GM12865 (cell line): ENCODE results near the gene RNF145.

Experiments used
- DNase-seq: peaks from one replicate; pipeline ENCODE4 v3.0.0; 2010; ENCODE audit warnings: low read depth
- H3K4me3 ChIP-seq: 2 replicates; pipeline ENCODE4 v1.5.1; 2011; ENCODE audit warnings: mild to moderate bottlenecking, low read depth, low read length, control low read depth
- TF ChIP-seq, protein P1 (sequence below): IDR thresholded peaks from 2 replicates; pipeline ENCODE4 v1.5.1; 2011; ENCODE audit warnings: low read length, control low read depth, low read depth, inconsistent platforms; ENCODE audit not compliant: insufficient read depth; ENCODE audit errors: missing control alignments

RNF145 gene

DNA sequence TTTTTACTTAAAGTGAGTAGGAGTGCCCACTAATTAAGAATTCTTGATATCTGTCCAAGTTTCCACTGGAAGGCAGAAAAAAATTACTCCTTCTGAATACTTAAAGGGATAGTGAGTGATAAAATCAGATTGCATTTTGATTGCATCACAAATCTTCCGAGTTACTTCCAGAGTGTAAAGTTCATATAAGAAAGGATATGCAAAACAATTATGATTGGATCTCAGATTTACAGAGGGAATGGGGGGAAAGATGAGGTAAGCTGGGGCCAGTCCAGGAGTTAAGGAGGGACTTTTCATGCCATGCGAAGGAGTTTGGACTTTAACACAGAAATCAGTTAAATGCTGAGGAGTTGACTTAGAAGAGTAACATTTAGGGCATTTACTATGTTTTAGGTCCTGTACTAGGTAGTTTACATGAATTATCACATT is 9.3 kb upstream of the RNF145 start:
- no peak for DNase-seq
- no peak overlapping the region for H3K4me3 ChIP-seq
- TF ChIP-seq, protein P1, sequence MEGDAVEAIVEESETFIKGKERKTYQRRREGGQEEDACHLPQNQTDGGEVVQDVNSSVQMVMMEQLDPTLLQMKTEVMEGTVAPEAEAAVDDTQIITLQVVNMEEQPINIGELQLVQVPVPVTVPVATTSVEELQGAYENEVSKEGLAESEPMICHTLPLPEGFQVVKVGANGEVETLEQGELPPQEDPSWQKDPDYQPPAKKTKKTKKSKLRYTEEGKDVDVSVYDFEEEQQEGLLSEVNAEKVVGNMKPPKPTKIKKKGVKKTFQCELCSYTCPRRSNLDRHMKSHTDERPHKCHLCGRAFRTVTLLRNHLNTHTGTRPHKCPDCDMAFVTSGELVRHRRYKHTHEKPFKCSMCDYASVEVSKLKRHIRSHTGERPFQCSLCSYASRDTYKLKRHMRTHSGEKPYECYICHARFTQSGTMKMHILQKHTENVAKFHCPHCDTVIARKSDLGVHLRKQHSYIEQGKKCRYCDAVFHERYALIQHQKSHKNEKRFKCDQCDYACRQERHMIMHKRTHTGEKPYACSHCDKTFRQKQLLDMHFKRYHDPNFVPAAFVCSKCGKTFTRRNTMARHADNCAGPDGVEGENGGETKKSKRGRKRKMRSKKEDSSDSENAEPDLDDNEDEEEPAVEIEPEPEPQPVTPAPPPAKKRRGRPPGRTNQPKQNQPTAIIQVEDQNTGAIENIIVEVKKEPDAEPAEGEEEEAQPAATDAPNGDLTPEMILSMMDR: no peak

DNA sequence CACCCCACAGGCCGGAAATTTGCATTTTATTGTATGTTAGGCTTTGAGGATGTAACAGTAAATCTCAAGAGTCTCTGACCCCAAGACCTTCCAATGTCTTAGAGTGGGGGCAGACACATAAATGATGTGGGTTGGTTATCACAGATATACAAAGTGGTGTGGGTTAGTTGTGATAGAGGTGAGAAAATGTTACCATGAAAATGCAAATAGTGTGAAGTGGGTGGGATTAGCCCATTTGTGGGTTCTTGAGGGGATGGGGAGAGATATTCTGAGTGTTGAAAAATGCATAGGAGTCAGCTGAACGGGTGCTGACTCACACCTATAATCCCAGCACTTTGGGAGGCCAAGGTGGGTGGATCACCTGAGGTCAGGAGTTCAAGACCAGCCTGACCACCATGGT is 7.9 kb upstream of the RNF145 start:
- no peak overlapping the region for H3K4me3 ChIP-seq
- DNase-seq: no peak
- TF ChIP-seq, protein P1: no peak

DNA sequence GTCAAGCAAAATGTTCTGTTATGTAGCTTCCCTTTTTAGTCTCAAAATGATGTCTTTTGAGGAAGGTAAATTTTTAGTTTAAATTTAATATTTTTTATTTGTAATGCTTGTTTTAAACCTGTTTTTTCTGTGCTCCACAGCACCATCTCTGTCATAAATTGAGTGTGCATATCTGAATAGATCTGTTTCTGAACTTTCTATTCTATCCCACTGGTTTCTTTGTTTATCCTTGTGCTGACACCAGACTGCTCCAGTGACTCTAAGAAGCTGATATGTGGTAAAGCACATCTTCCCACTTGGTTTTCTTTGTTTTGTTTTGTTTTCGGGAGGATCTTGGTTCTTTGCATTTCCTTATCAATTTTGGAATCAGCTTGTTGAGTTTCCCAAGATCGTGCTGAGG is 7.1 kb upstream of the RNF145 start:
- TF ChIP-seq, protein P1: no peak
- DNase-seq: no peak
- H3K4me3 ChIP-seq: no peak overlapping the region

DNA sequence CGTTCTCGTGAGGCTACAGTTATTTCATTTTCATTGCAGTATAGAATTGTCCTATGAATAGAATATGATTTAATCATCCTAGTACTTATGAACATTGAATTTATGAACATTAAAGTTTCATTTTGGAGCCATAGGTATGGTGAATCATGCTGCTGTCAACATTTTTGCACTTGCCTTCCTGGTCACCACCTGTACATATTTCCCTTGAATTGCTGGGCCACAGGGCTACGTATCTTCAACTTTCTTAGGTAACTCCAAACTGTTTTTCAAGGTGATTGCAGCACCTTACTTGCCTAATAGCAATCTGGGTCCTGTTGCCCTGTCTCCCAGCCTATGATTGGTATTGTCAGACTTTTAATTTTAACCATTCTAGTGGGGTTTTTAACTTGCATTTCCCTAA is 6.5 kb upstream of the RNF145 start:
- TF ChIP-seq, protein P1: no peak
- no peak for DNase-seq
- no peak overlapping the region for H3K4me3 ChIP-seq

DNA sequence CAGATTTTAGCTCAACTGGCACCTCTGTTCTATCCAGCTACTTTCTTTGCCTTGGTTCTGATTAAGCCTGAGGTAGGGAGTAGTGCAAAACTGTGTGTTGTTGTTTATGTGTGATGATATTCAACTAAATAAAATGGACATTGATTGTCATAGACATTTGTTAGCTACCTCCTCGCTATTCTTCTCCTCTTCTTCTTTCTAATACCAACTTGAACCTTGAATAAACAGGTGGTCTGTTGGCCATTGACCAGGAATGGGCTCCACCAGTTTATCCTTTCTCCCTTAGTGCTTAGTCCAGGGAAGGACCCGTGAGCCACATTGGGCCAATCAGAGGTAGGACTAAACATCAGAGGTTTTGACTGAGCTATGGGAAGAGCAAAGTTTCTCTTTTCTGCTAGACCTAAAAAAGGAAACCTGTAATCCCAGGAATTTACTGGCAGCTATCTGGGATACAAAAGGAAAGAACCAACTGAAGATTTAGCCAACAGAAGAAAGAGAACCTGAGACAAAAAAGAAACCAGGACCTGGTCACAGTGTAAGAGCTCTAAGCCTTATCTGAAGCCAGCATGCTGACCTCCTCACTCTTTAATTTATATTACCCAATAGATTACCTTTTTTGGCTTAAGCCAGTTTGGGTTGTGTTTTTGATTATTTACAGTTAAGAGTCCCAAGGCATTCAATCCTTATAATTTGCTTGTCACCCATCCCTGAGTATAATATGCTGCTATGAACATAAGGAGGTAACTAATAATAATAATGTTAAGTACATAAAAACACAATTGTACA is 5.3 kb upstream of the RNF145 start:
- no peak overlapping the region for H3K4me3 ChIP-seq
- TF ChIP-seq, protein P1: no peak
- no peak for DNase-seq

DNA sequence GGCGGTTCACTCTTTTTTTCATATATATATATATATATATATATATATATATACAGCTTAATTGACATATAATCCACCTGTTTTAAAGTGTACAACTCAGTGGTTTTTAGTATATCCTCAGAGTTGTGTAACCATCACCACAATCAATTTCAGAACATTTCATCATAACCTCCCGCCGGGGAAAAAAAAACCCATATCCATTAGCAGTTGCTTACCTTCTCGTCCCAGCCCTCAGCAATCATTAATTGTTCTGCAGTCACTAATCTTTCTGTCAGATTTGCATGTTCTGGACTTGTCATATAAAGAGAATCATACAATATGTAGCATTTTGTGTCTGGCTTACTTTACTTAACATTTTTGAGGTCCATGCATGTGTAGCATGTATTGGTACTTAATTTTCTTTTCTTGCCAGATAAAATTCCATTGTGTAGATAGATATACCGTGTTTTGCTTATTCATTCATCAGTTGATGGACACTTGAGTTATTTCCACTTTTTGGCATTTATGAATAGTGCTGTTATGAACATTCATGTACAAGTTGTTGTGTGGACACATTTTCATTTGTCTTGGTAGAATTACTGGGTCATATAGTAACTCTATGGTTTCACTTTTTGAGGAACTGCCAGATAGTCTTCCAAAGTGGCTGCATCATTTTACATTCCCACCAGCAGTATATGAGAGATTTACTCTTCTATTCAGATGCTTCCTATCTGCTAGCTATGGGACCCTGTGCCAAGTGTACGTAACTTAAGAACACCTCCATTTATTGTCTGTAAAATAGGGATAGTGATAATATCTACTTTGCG is 3.5 kb upstream of the RNF145 start:
- no peak overlapping the region for H3K4me3 ChIP-seq
- DNase-seq: no peak
- TF ChIP-seq, protein P1: no peak
